GM20431 (cell line): Measurements from ENCODE around the gene NBPF26.
"Not testable (repeated sequence)": the region's sequence is repeated elsewhere in the genome, so short reads cannot be mapped to it uniquely, and the experiment has no call there.

Experiments
- in situ Hi-C: fragments of 300-500 bp; cut with MseI, MboI; formaldehyde crosslinking; loops from one replicate; pipeline ENCODE4 v1.15.0; 2020; ENCODE audit warnings: low sequenced_read_pairs; ENCODE audit not compliant: unreplicated experiment

The NBPF26 gene

GRCh38 chr1:120723715-120724402, at the start of gene NBPF26:
NBPF26 (plus strand) TSS chr1:120723945.
- in situ Hi-C loops, result not testable (repeated sequence)

GRCh38 chr1:120680106-120680819, 43.5 kb upstream of the NBPF26 start:
- in situ Hi-C loops, result not testable (repeated sequence)

DNA sequence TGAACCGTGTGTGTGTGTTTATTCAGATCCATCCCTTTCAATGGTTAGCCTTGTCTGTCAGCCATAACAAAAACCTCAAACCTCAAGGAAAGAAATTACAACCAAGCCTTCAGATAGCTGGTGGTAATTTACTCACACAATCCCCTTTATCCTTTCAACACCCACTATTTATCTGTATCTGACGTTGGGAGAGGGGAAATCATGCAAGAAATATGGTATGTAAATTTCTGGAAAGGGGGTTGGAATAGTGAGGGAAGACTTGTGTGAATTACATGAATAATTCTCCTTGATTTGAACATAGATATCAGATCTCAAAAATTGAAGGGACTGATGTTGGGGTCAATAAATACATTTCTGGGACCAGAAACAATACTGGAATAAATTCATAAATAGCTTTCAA, 42.8 kb upstream of the NBPF26 start:
- in situ Hi-C loops, result not testable (repeated sequence)

- in situ Hi-C loops, result not testable (repeated sequence)
Observed at GRCh38 chr1:120684397-120684796, 39.3 kb upstream of the NBPF26 start.

DNA sequence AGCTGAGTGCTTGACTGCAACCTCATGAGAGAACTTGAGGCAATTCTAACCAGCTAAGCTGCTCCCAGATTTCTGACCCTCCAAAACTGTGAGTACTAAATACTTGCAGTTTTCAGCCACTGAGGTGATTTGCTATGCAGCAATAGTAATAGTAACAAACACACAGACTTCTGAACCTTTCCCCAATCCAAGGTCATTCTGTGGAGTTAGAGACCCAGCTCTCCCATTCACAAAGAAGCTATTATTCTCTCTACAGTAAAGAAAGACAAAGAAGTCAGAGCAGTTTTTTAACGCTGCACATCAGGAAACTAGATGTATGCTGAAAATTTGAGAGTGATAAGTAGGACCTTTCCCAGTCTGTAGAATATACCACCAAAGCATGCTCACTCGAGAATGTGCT, 38.1 kb upstream of the NBPF26 start:
- in situ Hi-C loops, result not testable (repeated sequence)

GRCh38 chr1:120687250-120687649, 36.5 kb upstream of the NBPF26 start:
- in situ Hi-C loops, result not testable (repeated sequence)

DNA sequence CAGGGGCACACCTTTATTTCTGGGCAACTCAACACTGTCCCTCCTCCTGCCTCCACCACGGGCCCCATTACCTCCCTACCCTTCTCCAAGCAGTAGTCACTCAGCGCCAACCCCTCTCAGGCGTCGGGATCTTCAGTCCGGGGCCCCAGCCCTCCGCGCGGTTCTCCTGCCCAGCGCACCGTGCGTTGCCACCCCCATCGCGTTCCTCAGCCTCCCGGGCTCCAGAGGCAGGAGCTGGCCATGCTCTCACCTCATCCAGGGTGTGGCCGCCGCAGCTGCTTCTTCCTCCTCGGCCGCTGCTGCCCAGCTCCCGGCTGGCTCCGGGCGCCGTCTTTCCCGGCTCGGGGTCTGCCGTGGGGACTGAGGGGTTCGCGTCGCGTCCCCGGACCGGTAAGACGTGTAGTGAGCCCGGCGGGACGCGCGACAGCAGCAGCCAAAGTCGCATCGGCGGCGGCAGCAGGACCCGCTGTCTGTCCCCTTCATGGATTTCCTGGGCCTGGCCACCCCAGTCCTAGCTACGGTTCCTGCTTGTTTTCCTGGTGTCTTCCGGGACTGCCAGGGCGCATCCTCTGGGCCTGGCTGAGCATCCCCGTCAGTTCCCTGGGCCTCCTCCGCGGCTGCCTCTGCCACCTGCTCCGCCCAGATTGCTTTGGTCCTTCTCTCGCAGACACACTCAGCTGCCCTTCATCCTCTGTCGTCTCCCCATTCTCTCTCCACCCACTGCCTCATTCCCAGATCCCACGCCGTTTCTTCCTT, 22.8 kb upstream of the NBPF26 start:
- in situ Hi-C loops, result not testable (repeated sequence)

- in situ Hi-C loops, result not testable (repeated sequence)
Observed at GRCh38 chr1:120723358-120723714, 409 bp upstream of the NBPF26 start.

GRCh38 chr1:120724507-120724906, 762 bp downstream of the NBPF26 start:
- in situ Hi-C loops, result not testable (repeated sequence)

DNA sequence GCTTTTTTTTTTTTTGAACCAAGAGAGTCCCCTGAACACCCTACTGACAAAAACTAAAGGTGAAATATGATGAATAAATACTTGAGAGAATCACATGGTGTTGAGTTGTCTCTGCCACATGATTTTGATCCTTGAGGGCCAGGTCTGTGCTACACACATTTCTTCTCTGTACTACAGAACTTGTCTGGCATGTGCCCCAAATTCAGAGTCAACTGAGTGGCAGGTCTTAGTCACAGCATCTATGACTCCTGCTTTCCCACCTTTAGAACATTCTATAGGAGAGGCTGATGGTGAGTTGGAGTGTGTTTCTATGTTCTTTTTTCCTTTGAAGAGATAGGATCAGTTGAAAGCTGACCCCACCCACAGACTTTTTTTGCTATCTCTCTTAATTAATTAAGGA, 5.1 kb downstream of the NBPF26 start:
- in situ Hi-C loops, result not testable (repeated sequence)

DNA sequence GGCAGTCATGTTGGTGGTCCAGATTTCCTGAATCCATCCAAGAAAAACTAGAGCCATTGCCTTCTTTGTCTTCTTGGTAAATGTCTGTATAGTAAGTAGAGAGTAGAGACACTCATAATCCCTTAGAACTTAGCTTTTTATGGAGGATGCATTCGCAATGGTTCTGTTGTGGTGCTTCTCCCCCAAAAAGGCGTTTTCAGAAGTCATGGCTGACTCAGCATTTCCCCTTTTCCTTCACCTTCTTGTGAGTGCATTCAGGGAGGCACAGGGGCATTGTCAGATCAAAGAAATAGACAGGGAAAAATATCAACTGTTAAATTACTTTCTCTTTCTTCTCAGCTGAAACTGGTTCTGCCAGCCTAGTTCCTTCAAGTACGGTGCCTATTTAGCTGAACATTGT, 45.3 kb downstream of the NBPF26 start:
- in situ Hi-C loops, result not testable (repeated sequence)

GRCh38 chr1:120805452-120805851, 81.7 kb downstream of the NBPF26 start:
- in situ Hi-C loops, result not testable (repeated sequence)

DNA sequence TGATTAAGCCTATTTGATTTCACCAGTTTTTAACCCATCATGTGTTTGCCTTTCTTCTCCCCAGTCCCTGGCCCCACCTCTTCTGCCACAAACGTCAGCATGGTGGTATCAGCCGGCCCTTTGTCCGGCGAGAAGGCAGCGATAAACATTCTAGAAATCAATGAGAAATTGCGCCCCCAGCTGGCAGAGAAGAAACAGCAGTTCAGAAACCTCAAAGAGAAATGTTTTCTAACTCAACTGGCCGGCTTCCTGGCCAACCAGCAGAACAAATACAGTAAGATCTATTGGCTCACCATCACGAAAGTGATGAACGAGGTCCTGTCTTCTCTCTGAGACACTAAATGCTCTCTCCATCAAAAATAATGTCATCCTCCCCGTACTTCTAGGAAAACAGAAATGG, 88.1 kb downstream of the NBPF26 start:
- in situ Hi-C loops, result not testable (repeated sequence)

GRCh38 chr1:120825051-120825450, 101.3 kb downstream of the NBPF26 start:
- in situ Hi-C loops, result not testable (repeated sequence)

- in situ Hi-C loops, result not testable (repeated sequence)
Observed at GRCh38 chr1:120826623-120827022, 102.9 kb downstream of the NBPF26 start.

DNA sequence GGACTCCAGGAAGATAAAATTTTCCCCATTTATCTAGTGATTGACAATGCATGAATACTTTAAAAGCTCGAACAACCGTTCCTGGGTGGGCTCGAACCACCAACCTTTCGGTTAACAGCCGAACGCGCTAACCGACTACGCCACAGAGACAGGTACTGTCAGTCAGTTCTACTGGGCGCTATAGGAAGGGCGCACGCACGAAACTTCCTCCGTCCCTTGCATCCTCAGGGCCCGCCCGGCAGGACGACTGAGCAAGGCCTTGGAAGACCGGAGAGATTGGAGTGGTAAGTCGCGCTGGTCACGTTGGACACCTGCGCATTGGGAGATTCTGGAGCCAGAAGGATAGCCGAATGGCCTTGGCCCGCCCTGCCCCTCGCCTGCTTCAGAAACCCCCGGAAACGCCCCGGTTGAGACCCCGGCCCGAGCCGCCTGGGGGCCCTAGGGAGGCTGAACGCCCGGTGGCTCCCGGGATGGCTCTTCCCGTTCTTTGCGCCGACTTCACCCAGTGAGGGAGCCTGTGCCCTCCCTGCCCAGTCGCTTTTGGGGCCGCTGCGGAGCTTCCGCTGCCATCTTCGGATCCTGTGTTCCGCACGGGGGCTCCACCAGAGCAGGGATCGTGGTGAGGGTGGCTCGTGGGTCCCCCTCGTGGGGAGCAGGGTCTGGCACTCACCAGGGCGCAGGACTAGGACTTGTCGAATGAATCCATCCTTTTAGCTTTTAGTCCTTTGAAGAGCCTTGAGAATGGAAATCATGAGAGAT, 120.6 kb downstream of the NBPF26 start:
- in situ Hi-C loops, result not testable (repeated sequence)

- in situ Hi-C loops, result not testable (repeated sequence)
Observed at GRCh38 chr1:120844945-120845330, 121.2 kb downstream of the NBPF26 start.

DNA sequence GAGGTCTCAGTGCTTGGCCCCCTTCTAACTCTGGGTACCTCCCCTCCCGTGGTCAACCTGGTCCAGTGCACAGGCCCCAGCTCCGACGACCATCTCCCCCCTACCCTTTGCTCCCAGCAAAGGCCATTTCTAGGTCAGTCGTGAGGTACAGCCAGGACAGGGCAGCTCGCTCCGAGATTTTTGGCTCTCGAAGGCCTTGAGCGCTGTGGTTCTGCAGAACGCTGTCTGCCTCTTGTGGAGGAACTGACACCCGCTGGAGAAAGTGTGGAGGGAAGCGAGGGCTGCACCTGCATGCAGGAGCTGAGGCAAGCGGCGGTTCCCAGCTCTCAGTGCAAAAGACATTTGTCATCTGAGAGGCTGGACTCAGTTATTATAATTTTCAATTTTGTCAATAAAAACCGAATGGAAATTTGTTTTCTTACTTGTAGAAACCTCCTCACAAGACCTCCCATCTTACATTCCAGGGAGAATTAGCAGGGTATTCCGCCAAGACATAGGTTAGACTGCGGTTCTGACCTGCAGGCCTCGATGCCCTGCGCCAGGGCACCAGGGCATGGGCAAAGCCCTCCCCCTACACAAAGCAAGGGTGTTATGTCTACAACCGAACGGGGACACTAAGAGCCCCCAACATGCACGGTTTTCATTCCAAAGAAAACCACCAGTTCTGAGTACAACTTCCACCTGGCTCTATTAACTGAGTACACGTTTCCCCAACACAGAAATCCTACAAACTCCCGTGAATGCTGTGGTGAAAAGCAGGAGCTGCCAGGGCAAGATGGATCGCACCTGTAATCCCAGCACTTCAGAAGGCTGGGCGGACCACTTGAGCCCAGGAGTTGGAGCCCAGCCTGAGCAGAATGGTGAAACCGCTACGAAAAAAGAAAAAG, 125.9 kb downstream of the NBPF26 start:
- in situ Hi-C loops, result not testable (repeated sequence)

DNA sequence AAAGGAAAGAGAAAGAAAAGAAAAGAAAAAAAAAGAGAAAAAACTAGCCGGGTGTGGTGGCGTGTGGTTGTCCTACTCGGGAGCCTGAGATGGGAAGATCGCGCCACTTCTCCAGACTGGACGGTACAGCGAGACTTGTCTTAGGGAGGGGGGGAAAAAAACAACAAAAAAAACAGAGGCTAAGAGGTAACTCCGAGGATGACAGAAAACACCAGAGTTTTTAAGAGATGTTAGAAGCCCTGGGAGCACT, 126.5 kb downstream of the NBPF26 start:
- in situ Hi-C loops, result not testable (repeated sequence)
